ENCODE data around the gene DCUN1D2.

DCUN1D2 gene

DNA sequence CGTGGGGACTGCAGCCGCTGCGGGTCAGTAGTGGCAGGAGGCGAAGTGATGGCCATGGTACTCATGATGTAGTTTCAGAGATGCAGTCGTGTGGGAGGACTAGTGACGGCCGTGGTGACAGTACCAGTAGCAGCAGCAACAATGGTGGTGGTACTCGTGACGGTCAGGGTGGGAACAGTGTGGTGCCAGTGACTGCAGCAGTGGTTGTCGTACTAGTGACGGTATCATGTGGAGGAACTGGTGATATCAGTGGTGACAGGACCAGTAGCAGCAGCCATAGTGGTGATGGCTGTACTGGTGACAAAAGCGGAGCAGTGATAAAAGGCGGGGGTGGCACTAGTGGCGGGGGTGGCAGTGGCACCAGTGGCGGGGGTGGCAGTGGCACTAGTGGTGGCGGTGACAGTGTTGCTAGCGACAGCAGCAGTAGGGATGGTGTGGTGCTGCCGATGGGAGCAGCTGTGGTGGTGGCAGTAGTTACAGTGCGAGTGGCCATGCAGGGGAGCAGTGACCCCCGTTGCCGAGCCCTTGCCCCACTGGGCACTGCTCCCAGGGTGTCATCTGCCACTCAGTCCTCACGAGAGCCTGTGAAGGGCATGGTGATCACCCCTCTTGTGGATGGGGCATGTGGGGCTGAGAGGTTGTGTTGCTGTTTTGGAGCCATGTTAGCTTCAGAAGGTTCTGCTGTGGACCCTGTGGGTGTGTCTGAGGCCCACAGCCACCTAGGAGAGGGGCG is 60.0 kb downstream of the DCUN1D2 start:
- TF ChIP-seq CTCF (IDR thresholded peaks at IDR 0.05), result no peak
- H3K27ac ChIP-seq, result no peak overlapping the region
- DNase-seq (ENCODE audit: low spot score), result no peak
- no peak overlapping the region for H3K4me3 ChIP-seq

DNA sequence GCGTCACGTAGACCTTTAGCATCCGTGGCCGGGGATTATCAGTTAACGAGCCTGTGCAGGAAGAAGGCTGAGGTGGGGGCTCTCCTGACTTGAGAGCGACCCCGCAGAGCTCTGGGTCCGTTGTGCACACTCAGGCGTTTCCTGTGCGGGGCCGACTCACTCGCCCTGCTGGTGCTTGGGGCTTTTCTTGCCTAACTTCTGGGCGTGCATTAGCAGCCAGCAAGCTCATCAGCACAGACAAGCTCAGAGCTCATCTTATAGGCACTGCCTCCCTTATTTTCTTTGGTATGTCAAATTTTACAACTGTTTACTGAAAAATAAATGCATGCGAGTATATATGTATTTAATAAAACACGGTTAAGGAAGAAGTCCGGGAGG is 60.9 kb downstream of the DCUN1D2 start:
- DNase-seq (ENCODE audit: low spot score), result no peak
- Histone ChIP-seq H3K4me3 (no peak overlapping the region), H3K27ac (no peak overlapping the region)
- no peak for TF ChIP-seq CTCF (IDR thresholded peaks at IDR 0.05)

DNA sequence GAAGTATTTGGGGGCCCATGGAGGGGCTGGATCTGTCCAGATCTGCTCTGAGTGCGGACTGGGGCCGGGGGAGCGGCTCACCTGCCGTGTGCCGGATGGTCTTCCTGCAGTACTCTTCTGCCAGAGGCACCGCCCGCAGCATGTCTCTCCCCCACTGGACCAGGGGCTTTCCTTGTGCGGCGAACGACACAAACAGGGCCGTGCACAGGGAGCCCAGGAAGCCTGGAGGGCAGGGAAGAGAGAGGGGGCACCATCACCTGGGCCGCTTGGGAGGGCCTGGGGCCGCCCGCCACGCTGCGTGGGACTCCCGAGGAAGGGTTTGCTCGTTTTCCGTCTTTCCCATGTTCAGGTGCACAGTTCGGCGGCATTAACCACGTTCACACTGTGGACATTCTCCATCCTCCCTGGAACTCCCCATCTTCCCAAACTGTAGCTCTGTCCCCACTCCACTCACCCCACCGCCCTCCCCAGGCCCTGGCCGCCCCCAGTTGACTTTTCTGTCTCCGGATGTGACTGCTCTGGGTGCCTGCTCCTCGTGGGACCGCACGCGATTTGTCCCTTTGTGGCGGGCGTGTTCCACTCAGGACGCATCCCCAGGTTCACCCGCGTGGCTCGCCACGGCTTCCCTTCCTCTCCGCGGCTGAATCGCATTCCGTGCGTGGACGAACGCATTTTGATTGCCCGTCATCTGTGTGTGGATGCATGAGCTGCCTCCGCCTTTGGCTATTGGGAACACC is 61.5 kb downstream of the DCUN1D2 start:
- no peak for DNase-seq (ENCODE audit: low spot score)
- TF ChIP-seq CTCF (IDR thresholded peaks at IDR 0.05), result no peak
- H3K4me3 ChIP-seq, result no peak overlapping the region
- no peak overlapping the region for H3K27ac ChIP-seq

- Histone ChIP-seq H3K27ac (no peak overlapping the region), H3K4me3 (no peak overlapping the region)
- no peak for DNase-seq (ENCODE audit: low spot score)
- TF ChIP-seq CTCF (IDR thresholded peaks at IDR 0.05), result no peak
Observed at GRCh38 chr13:113428469-113428865, 62.0 kb downstream of the DCUN1D2 start.

DNA sequence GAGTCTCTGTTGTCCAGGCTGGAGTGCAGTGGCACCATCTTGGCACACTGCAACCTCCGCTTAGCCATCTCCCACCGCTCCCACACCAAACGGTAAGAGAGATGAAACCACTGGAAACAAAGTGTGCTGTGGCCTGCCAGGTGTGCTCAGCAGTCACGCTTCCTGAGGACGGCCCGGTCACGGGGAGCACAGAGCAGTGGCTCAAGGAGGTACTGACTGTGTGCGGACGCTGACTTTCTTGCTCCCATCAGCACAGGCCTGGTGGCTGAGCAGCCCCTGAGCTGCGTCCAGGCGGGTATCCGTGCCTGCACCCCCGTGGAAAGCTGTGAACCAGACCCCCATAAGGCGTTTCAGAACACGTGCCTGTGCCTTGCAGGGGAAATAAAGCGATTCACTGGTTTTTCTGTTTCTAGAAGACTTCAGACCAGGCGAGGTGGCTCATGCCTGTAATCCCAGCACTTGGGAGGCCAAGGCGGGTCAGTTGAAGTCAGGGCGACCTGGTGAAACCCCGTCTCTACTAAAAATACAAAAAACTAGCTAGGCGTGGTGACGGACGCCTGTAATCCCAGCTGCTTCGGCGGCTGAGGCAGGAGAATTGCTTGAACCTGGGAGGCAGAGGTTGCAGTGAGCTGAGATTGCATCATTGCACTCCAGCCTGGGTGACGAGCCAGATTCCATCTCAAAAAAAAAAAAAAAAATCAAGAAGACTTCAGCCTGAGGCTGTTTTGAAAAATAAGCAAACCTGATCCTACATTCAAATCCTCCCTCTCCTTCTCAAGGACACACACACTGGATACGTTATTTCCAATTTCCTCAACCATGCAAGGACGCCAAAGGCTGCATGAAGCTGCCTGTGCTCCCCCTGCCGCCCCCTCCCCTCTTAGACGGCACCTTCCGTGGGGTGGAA is 62.7 kb downstream of the DCUN1D2 start:
- no peak for TF ChIP-seq CTCF (IDR thresholded peaks at IDR 0.05)
- DNase-seq (ENCODE audit: low spot score), result no peak
- no peak overlapping the region for H3K27ac ChIP-seq
- H3K4me3 ChIP-seq, result no peak overlapping the region

- no peak overlapping the region for H3K4me3 ChIP-seq
- no peak for DNase-seq (ENCODE audit: low spot score)
- TF ChIP-seq CTCF (IDR thresholded peaks at IDR 0.05), result no peak
- no peak overlapping the region for H3K27ac ChIP-seq
Observed at GRCh38 chr13:113426591-113426986, 63.9 kb downstream of the DCUN1D2 start.

All from coronary artery (tissue), 2 donors.